ENCODE data around the gene LHPP.

DNA sequence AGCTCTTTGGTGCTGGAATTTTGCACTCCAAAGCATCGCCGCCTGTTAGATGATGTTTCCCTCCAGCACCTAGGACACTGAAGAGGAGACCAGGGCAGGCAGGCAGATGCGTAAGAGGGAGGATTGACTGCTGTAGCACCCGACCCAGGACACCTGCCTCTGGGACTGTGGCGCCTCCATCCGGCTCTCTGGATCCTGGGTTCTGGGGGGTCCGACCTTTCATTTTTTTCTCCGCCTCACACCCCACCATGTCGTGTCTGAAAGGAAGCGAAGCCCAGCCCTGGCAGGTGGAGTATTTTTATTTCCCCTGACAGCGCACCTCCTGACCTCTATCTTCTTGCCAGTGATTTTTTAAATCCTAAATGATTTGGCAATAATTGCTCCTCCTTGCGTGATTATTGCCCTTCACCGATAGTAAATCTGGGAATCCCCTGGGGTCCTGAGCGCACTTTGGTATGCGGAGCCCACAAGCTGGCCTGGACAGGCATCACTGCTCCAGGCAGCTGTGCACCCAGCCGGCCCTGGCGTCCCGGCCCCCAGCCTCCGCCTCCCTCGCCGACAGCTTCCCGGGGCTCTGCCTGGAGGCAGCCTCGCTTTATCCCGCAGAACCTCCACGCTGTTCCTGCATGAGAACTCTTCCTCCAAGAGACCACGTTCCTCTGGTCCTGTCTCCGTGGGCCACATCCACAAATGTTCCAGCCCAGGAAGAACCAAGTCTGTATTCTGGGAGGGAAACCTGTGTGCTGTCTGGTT is 48.4 kb downstream of the LHPP start:
- TF ChIP-seq, protein P1, sequence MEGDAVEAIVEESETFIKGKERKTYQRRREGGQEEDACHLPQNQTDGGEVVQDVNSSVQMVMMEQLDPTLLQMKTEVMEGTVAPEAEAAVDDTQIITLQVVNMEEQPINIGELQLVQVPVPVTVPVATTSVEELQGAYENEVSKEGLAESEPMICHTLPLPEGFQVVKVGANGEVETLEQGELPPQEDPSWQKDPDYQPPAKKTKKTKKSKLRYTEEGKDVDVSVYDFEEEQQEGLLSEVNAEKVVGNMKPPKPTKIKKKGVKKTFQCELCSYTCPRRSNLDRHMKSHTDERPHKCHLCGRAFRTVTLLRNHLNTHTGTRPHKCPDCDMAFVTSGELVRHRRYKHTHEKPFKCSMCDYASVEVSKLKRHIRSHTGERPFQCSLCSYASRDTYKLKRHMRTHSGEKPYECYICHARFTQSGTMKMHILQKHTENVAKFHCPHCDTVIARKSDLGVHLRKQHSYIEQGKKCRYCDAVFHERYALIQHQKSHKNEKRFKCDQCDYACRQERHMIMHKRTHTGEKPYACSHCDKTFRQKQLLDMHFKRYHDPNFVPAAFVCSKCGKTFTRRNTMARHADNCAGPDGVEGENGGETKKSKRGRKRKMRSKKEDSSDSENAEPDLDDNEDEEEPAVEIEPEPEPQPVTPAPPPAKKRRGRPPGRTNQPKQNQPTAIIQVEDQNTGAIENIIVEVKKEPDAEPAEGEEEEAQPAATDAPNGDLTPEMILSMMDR (conservative IDR thresholded peaks at IDR 0.05; ENCODE audit: low read depth, low read length), result no peak
- TF ChIP-seq EZH2 (IDR thresholded peaks at IDR 0.05; ENCODE audit: low read length, unreplicated experiment), result no peak
